Right lung (tissue), 5 donors: Measurements from ENCODE around the gene OR52R1. TPM values are rescaled to one million over a fixed set of nuclear protein-coding genes. Genes with fewer than 3 reads are reported as not detected.

Experiments used
- polyA plus RNA-seq, 5 donors: library from polyadenylated mRNA; unstranded; fragments of 120-200 nt; gene quantifications; one replicate each; pipeline versions ENCODE4 v1.2.1 to v1.2.3, GENCODE V29; 2013; ENCODE audit warnings: inconsistent platforms in 1 of 5, low replicate concordance in 1 of 5; ENCODE audit not compliant: insufficient read length in 5 of 5, insufficient read depth in 1 of 5

The OR52R1 gene
- polyA plus RNA-seq, 5 donors = not detected

Other genes with a start within 250 kb of the OR52R1 start
- gene OR52I2, start 222.6 kb downstream of the OR52R1 start, polyA plus RNA-seq = under 1 TPM in 1 of 5 donors, not detected in 4; 0.06 TPM
- under 1 TPM; 0.04 to 0.12 (median 0.10) TPM for gene OR52I1, start 210.3 kb downstream of the OR52R1 start, polyA plus RNA-seq
- gene TRIM68, start 196.1 kb downstream of the OR52R1 start, polyA plus RNA-seq = 10 to 100 TPM; 15.9 to 22.1 (median 19.6) TPM
- gene OR51D1, start 166.9 kb downstream of the OR52R1 start, polyA plus RNA-seq = not detected
- under 1 TPM; 0.33 to 0.49 (median 0.36) TPM for gene OR51E1, start 160.4 kb downstream of the OR52R1 start, polyA plus RNA-seq
- under 1 TPM; 0.09 to 0.28 (median 0.14) TPM for gene OR51E2, start 106.5 kb downstream of the OR52R1 start, polyA plus RNA-seq
- gene MMP26, start 99.6 kb downstream of the OR52R1 start, polyA plus RNA-seq = under 1 TPM in 1 of 5 donors, not detected in 4; 0.18 TPM
- not detected for gene OR51F1, start 34.4 kb downstream of the OR52R1 start, polyA plus RNA-seq
- gene OR51F2, start 16.9 kb upstream of the OR52R1 start, polyA plus RNA-seq = not detected
- gene OR51S1, start 44.8 kb upstream of the OR52R1 start, polyA plus RNA-seq = not detected
- not detected for gene OR51T1, start 77.5 kb upstream of the OR52R1 start, polyA plus RNA-seq
- not detected for gene OR51A7, start 99.4 kb upstream of the OR52R1 start, polyA plus RNA-seq
- gene OR51G2, start 115.0 kb upstream of the OR52R1 start, polyA plus RNA-seq = not detected
- gene OR51G1, start 120.0 kb upstream of the OR52R1 start, polyA plus RNA-seq = not detected
- gene OR51A4, start 143.2 kb upstream of the OR52R1 start, polyA plus RNA-seq = not detected
- gene OR51A2, start 151.3 kb upstream of the OR52R1 start, polyA plus RNA-seq = not detected
- gene OR51L1, start 190.5 kb upstream of the OR52R1 start, polyA plus RNA-seq = under 1 TPM; 0.01 to 0.04 (median 0.04) TPM
- not detected for gene OR52J3, start 242.1 kb upstream of the OR52R1 start, polyA plus RNA-seq